Lower leg skin (tissue), 3 donors: ENCODE data around the gene FBXO7.

Source experiments
- CTCF ChIP-seq, 3 donors: fragments of 450-650 bp; IDR thresholded peaks; one replicate each; pipeline ENCODE4 v1.5.1; 2016; ENCODE audit warnings: antibody characterized with exemption in 3 of 3, mild to moderate bottlenecking in 3 of 3, moderate library complexity in 2 of 3
- POLR2A ChIP-seq, 2 donors: fragments of 450-650 bp; IDR thresholded peaks; one replicate each; pipeline ENCODE4 v1.6.1; 2016 to 2017; ENCODE audit warnings: antibody characterized with exemption in 2 of 2, mild to moderate bottlenecking in 1 of 2, moderate library complexity in 1 of 2

GRCh38 chr22:32527756-32528155 lies 53.1 kb downstream of the FBXO7 start:
- TF ChIP-seq CTCF (IDR thresholded peaks at IDR 0.05): no peak
- TF ChIP-seq POLR2A (IDR thresholded peaks at IDR 0.05): no peak
